Nephron (organoid): ENCODE data around the gene CRTC2.
"Not testable (repeated sequence)": the region's sequence is repeated elsewhere in the genome, so short reads cannot be mapped to it uniquely, and the experiment has no call there.

ENCODE experiments used
- H3K27ac Mint-ChIP-seq, 3 experiments: 2 replicates each; pipeline ENCODE4 v1.8.0; 2020; ENCODE audit warnings: mixed read lengths in 3 of 3, mild to moderate bottlenecking in 2 of 3, moderate library complexity in 1 of 3
- H3K27me3 Mint-ChIP-seq: 2 replicates; pipeline ENCODE4 v1.8.0; 2021; ENCODE audit warnings: low read depth, mild to moderate bottlenecking, moderate library complexity, mixed read lengths
- H3K36me3 Mint-ChIP-seq: 2 replicates; pipeline ENCODE4 v1.8.0; 2020; ENCODE audit warnings: low read depth, mixed read lengths
- H3K4me1 Mint-ChIP-seq: 2 replicates; pipeline ENCODE4 v1.8.0; 2020; ENCODE audit warnings: mixed read lengths
- H3K4me3 Mint-ChIP-seq, 3 experiments: 2 replicates each; pipeline ENCODE4 v1.8.0; 2020; ENCODE audit warnings: mild to moderate bottlenecking in 3 of 3, mixed read lengths in 3 of 3, moderate library complexity in 2 of 3
- H3K9me3 Mint-ChIP-seq: 2 replicates; pipeline ENCODE4 v1.8.0; 2020; ENCODE audit warnings: mixed read lengths
- TF ChIP-seq, protein P1 (sequence below), 3 experiments: fragments of 200-600 bp; sonication (generic); IDR thresholded peaks; one replicate each; pipeline ENCODE4 v1.5.0; 2021; ENCODE audit warnings: antibody characterized with exemption in 3 of 3; ENCODE audit not compliant: unreplicated experiment in 3 of 3

CRTC2 gene, protein sequence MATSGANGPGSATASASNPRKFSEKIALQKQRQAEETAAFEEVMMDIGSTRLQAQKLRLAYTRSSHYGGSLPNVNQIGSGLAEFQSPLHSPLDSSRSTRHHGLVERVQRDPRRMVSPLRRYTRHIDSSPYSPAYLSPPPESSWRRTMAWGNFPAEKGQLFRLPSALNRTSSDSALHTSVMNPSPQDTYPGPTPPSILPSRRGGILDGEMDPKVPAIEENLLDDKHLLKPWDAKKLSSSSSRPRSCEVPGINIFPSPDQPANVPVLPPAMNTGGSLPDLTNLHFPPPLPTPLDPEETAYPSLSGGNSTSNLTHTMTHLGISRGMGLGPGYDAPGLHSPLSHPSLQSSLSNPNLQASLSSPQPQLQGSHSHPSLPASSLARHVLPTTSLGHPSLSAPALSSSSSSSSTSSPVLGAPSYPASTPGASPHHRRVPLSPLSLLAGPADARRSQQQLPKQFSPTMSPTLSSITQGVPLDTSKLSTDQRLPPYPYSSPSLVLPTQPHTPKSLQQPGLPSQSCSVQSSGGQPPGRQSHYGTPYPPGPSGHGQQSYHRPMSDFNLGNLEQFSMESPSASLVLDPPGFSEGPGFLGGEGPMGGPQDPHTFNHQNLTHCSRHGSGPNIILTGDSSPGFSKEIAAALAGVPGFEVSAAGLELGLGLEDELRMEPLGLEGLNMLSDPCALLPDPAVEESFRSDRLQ

DNA sequence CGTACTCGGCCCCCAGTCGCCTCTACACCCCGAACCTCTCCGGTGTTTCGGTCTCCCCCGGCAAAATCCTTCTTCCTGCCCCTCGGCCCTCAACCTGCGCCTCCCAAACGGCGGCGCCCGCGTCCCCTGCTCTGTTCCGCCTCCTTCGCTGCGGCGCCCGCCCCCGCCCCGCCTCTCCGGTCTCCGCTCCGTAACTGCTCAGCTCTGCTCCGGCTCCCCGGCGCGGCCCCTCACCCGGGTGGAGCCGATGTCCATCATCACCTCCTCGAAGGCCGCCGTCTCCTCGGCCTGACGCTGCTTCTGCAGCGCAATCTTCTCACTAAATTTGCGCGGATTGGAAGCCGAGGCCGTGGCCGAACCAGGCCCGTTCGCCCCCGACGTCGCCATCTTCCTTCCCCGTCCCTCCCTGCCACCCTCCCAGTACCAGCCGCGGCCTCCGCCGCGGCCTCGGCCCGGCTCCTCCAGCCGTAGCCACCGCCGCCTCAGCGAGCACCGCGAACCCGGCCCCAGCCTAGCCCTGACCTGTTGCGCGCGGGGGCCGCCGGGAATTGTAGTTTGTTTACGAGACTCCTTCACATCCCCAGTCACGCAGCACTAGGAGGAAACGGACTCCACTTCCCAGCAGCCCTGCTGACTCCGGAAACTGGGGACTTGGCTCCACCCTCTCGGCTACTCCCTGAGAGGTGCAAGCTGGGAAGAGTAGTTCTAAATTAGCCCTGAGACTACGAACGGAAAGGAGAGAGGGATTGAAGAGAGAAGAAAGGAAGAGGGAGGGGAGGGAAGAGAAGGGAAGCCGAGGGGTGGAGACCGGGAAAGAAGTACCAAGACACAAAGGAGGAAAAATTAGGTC, at the start of gene CRTC2:
TSS of gene CRTC2 (minus strand) at position 502 of the 850 bp plus-strand sequence. CDS start at position 387, 115 bp downstream.
- H3K4me3 Mint-ChIP-seq: peak within 1 kb of the TSS; percentile 93 to 98 (median 97)
- H3K4me1 Mint-ChIP-seq: peaks cover 44% of the 10 kb centered on the region
- TF ChIP-seq, protein P1, sequence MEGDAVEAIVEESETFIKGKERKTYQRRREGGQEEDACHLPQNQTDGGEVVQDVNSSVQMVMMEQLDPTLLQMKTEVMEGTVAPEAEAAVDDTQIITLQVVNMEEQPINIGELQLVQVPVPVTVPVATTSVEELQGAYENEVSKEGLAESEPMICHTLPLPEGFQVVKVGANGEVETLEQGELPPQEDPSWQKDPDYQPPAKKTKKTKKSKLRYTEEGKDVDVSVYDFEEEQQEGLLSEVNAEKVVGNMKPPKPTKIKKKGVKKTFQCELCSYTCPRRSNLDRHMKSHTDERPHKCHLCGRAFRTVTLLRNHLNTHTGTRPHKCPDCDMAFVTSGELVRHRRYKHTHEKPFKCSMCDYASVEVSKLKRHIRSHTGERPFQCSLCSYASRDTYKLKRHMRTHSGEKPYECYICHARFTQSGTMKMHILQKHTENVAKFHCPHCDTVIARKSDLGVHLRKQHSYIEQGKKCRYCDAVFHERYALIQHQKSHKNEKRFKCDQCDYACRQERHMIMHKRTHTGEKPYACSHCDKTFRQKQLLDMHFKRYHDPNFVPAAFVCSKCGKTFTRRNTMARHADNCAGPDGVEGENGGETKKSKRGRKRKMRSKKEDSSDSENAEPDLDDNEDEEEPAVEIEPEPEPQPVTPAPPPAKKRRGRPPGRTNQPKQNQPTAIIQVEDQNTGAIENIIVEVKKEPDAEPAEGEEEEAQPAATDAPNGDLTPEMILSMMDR (IDR thresholded peaks at IDR 0.05; ENCODE audit: unreplicated experiment in 3 of 3): no peak
- peaks cover 24% of the 10 kb centered on the region for H3K36me3 Mint-ChIP-seq
- H3K27ac Mint-ChIP-seq: peak within 1 kb of the TSS; percentile 60 to 89 (median 87)
- no peaks in the 10 kb centered on the region for H3K27me3 Mint-ChIP-seq
- H3K9me3 Mint-ChIP-seq: no peaks in the 10 kb centered on the region

DNA sequence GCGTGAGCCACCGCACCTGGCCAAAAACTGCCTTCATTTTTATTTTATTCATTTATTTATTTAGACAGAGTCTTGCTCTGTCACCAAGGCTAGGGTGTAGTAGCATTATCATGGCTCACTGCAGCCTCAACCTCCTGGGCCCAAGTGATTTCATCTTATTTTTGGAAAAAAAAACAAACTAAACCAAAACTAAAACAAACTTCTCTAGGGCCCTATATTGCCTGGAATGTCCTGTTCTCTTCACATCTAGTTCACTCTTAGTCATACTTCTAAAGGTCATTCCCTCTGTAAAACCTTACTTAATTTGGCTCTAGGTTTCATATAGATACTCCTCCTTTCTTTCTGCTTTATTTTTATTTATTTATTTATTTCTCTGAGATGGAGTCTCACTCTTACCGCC, 47.7 kb upstream of the CRTC2 start:
- no peaks in the 10 kb centered on the region for H3K27me3 Mint-ChIP-seq
- no peaks in the 10 kb centered on the region for H3K36me3 Mint-ChIP-seq
- no peaks in the 10 kb centered on the region for H3K9me3 Mint-ChIP-seq
- H3K27ac Mint-ChIP-seq: no peak overlapping the region
- H3K4me3 Mint-ChIP-seq: no peak overlapping the region
- no peaks in the 10 kb centered on the region for H3K4me1 Mint-ChIP-seq
- TF ChIP-seq, protein P1 (IDR thresholded peaks at IDR 0.05; ENCODE audit: unreplicated experiment in 3 of 3): no peak

DNA sequence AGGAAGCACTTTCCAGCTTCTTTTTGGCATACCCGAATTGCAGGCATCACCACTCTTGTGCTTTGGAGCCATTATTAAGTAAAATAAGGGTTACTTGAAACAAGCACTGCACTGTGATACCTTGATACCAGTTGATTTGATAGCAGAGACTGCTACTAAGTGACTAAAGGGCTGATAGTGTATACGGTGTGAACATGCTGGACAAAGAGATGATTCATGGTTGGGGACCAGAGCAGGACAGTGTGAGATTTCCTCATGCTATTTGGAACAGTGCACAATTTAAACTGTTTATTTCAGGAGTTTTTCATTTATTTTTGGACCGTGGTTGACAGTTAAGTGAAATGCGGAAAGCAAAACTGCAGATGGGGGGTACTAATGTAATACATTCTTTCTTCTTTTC, 42.0 kb upstream of the CRTC2 start:
- no peaks in the 10 kb centered on the region for H3K27me3 Mint-ChIP-seq
- no peaks in the 10 kb centered on the region for H3K9me3 Mint-ChIP-seq
- H3K4me3 Mint-ChIP-seq: no peak overlapping the region
- H3K4me1 Mint-ChIP-seq: peaks cover 2% of the 10 kb centered on the region
- no peak overlapping the region for H3K27ac Mint-ChIP-seq
- TF ChIP-seq, protein P1 (IDR thresholded peaks at IDR 0.05; ENCODE audit: unreplicated experiment in 3 of 3): no peak
- H3K36me3 Mint-ChIP-seq: peaks cover 4% of the 10 kb centered on the region

DNA sequence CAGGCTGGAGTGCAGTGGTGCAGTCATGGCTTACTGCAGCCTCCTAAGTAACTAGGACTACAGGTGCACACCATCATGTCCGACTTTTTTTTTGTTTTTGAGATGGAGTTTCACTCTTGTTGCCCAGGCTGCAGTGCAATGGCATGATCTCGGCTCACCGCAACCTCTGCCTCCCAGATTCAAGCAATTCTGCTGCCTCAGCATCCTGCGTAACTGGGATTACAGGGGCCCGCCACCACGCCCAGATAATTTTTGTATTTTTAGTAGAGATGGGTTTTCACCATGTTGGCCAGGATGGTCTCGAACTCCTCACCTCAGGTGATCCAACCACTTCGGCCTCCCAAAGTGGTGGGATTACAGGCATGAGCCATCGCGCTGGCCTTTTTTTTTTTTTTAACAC, 38.5 kb upstream of the CRTC2 start:
- not testable (repeated sequence) for H3K4me3 Mint-ChIP-seq, H3K9me3 Mint-ChIP-seq, H3K27me3 Mint-ChIP-seq, H3K27ac Mint-ChIP-seq
- H3K36me3 Mint-ChIP-seq: peaks cover 25% of the 10 kb centered on the region
- H3K4me1 Mint-ChIP-seq: peaks cover 13% of the 10 kb centered on the region

DNA sequence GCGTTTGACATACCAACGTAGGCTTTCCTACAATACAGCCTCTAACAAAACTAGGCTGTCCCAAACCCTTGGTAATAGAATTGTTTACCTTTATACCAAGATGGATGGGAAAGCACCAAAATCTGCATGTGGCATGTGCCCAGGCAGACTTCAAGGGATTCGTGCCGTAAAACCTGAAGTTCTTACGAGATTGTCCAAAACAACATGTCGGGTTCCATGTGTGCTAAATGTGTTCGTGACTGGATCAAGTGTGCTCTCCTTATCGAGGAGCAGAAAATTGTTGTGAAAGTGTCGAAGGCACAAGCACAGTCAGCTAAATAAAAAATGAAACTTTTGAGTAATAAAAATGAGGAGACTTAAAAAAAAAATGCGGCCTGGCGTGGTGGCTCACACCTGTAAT, 37.2 kb upstream of the CRTC2 start:
- Mint-ChIP-seq H3K27me3 (no peaks in the 10 kb centered on the region), H3K9me3 (no peaks in the 10 kb centered on the region), H3K27ac (no peak overlapping the region), H3K4me1 (peaks cover 24% of the 10 kb centered on the region), H3K4me3 (peak overlapping the region in 1 of 3 experiments; percentile 65), H3K36me3 (peaks cover 34% of the 10 kb centered on the region)
- TF ChIP-seq, protein P1 (IDR thresholded peaks at IDR 0.05; ENCODE audit: unreplicated experiment in 3 of 3): no peak

DNA sequence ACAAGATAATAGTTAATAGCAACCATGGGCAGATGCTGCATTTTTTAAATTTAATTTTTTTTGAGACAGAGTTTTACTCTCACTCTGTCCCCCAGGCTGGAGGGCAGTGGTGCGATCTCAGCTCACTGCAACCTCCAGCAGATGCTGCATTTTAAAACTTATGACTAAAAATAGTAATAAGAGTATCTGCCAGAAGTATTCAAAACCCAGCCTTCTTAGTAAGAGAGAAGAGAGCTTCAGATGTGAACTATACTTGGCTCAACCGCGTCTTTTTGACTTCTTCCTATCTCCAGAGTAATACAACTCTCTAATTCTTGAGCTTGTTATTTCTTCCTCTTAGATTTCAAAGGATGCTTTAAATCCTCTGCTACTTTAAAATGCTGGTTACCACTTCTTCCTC, 36.8 kb upstream of the CRTC2 start:
- Mint-ChIP-seq H3K36me3 (peaks cover 34% of the 10 kb centered on the region), H3K9me3 (no peaks in the 10 kb centered on the region), H3K4me3 (peak overlapping the region in 1 of 3 experiments; percentile 65), H3K27ac (no peak overlapping the region), H3K4me1 (peaks cover 28% of the 10 kb centered on the region), H3K27me3 (no peaks in the 10 kb centered on the region)
- TF ChIP-seq, protein P1 (IDR thresholded peaks at IDR 0.05; ENCODE audit: unreplicated experiment in 3 of 3): no peak
